HepG2 (cell line): ENCODE results near the gene SENP5.

ENCODE experiments used
- CBFB ChIP-seq: sonication (generic); formaldehyde crosslinking; IDR thresholded peaks from 2 replicates; pipeline ENCODE4 v1.4.0; 2020; ENCODE audit warnings: missing genetic modification reagents
- DMAP1 ChIP-seq: IDR thresholded peaks from 2 replicates; pipeline ENCODE4 v1.6.1; 2016
- DNMT1 ChIP-seq: sonication (generic); formaldehyde crosslinking; IDR thresholded peaks from 2 replicates; pipeline ENCODE4 v1.5.1; 2020; ENCODE audit warnings: mild to moderate bottlenecking, missing genetic modification reagents
- EZH2 ChIP-seq: conservative IDR thresholded peaks from 2 replicates; pipeline ENCODE4 v1.6.1; 2012; ENCODE audit warnings: mild to moderate bottlenecking, low read depth, low read length, moderate library complexity
- MZF1 ChIP-seq: sonication (generic); formaldehyde crosslinking; IDR thresholded peaks from 2 replicates; pipeline ENCODE4 v1.8.1; 2023; ENCODE audit warnings: mild to moderate bottlenecking, missing genetic modification reagents, borderline replicate concordance
- NCOA1 ChIP-seq: sonication (generic); formaldehyde crosslinking; IDR thresholded peaks from 2 replicates; pipeline ENCODE4 v1.9.0; 2021; ENCODE audit warnings: missing genetic modification reagents
- NR2F2 ChIP-seq: IDR thresholded peaks from 2 replicates; pipeline ENCODE4 v1.6.1; 2012; ENCODE audit warnings: low read depth, inconsistent platforms, borderline replicate concordance
- PHF21A ChIP-seq: sonication (generic); formaldehyde crosslinking; IDR thresholded peaks from 2 replicates; pipeline ENCODE4 v1.5.0; 2020; ENCODE audit warnings: mild to moderate bottlenecking, missing genetic modification reagents
- ZC3H4 ChIP-seq: sonication (generic); formaldehyde crosslinking; IDR thresholded peaks from 2 replicates; pipeline ENCODE4 v1.4.0; 2020; ENCODE audit warnings: missing genetic modification reagents, borderline replicate concordance

DNA sequence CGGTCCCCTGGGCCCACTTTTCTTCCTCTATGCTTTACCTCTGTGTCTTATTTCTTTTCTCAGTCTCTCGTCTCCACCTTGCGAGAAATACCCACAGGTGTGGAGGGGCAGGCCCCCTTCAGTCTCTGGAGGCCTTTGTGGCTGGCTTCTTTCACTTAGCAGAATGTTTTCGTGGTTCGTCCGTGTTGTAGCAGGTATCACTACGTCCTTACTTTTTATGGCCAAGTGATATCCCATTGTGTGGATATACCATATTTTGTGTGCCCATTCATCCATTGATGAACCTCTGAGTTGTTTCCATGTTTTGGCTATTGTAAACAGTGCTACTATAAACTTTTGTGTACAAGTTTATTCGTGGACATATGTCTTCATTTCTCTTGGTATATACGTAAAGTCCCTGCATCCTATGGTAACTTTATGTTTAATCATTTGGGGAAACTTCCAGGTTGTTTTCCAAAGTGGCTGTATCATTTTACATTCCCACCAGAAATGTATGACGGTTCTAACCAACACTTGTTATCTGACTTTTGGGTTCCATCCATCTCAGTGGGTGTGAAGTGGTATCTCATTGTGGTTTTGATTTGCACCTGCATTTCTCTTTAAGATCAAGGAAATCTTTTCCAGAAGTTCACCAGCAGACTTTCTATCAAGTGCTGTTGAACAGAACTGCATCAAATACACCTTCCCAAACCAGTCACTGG is 95.4 kb downstream of the SENP5 start:
- no peak for TF ChIP-seq ZC3H4 (CRISPR knock-in tag)
- peak; percentile 68; the same call in 1 of the 2 replicates for TF ChIP-seq NCOA1 (CRISPR knock-in tag)
- no peak for TF ChIP-seq DMAP1 (CRISPR knock-in tag)
- TF ChIP-seq EZH2, result no peak
- TF ChIP-seq NR2F2, result no peak
- TF ChIP-seq DNMT1 (CRISPR knock-in tag), result no peak
- TF ChIP-seq CBFB (CRISPR knock-in tag), result no peak
- TF ChIP-seq MZF1 (CRISPR knock-in tag), result no peak
- no peak for TF ChIP-seq PHF21A
